Subcutaneous adipose tissue (tissue), 4 donors: ENCODE measurements around the gene UCP2. TPM values are rescaled to one million over a fixed set of nuclear protein-coding genes. Genes with fewer than 3 reads are reported as not detected.

Experiments
- total RNA-seq, 4 donors: library from RNA; depleted of rRNA; stranded (reverse); fragments of >200 nt; gene quantifications; one replicate each; pipeline ENCODE4 v1.1.0, GENCODE V29; 2016
- TF ChIP-seq, protein P1 (sequence below): fragments of 450-650 bp; IDR thresholded peaks from one replicate; pipeline ENCODE4 v1.5.1; 2016; ENCODE audit warnings: low read depth, mild to moderate bottlenecking, control low read depth, antibody characterized with exemption, moderate library complexity

UCP2 gene
- total RNA-seq, 4 donors from 2014 or later = 43.6 to 127 (median 110) TPM

GRCh38 chr11:74014880-74015279 is 32.2 kb upstream of the UCP2 start:
- TF ChIP-seq, protein P1, sequence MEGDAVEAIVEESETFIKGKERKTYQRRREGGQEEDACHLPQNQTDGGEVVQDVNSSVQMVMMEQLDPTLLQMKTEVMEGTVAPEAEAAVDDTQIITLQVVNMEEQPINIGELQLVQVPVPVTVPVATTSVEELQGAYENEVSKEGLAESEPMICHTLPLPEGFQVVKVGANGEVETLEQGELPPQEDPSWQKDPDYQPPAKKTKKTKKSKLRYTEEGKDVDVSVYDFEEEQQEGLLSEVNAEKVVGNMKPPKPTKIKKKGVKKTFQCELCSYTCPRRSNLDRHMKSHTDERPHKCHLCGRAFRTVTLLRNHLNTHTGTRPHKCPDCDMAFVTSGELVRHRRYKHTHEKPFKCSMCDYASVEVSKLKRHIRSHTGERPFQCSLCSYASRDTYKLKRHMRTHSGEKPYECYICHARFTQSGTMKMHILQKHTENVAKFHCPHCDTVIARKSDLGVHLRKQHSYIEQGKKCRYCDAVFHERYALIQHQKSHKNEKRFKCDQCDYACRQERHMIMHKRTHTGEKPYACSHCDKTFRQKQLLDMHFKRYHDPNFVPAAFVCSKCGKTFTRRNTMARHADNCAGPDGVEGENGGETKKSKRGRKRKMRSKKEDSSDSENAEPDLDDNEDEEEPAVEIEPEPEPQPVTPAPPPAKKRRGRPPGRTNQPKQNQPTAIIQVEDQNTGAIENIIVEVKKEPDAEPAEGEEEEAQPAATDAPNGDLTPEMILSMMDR = no peak

GRCh38 chr11:74013141-74013540 is 30.5 kb upstream of the UCP2 start:
- TF ChIP-seq, protein P1 = no peak

GRCh38 chr11:74012074-74012809 is 29.6 kb upstream of the UCP2 start:
- TF ChIP-seq, protein P1 = no peak

GRCh38 chr11:74011360-74012073 is 28.9 kb upstream of the UCP2 start:
- TF ChIP-seq, protein P1 = no peak

DNA sequence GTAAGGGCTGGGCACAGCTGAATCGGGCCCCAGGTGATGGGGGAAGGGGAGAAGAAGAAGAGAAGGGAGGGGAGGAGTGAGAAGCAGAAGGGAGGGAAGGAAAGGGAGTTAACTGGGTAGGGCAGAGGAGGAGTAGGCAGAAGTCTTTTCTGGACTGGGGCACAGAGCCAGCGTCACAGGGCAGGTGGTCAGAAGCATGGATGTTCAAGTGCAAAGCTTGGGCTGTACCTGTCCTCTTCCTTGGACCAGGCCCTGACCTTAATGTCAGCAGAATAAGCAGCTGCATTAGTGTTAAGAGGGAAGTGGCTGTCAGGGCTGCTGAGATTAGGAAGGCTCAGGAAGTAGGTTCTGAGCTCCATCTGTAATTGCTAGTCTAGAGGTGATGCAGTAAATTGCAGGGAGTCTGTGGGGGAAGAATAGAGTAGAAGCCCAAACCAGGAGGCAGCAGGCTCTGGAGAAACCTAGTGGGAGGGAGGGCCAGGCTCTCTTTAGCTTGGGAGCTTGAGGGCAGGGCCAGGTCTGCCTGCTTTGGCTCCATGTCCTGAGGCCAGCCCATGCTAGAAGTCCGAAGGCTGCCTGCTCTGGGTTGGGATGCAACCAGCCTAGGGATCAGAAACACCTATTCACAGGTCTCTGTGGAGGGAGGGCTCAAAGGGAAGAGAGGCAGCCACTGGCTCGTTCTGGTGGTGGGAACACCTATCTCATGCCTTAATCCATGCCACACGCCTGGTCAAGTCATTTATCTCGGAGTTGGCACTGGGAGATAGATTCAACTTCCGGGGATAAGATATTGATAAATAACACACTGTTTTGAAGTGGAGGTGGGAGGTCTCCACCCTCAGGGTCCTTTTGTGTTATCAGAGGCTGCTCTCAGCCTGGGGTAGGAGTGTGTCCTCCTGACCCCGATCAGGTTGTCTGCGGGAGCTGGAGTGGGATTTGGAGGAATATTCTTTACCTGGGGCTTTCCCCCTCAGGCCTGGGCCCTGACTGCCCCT is 28.0 kb upstream of the UCP2 start:
- TF ChIP-seq, protein P1 = no peak

- TF ChIP-seq, protein P1 = no peak
Measured at GRCh38 chr11:74009675-74010305, 27.1 kb upstream of the UCP2 start.
